ENCODE results near the gene IRF3. TPM values are rescaled to one million over a fixed set of nuclear protein-coding genes. Genes with fewer than 3 reads are reported as not detected.

The IRF3 gene
- total and polyA plus RNA-seq, 4 donors, result 52.8 to 97.3 (median 81.5) TPM

GRCh38 chr19:49710372-49710951 is 44.8 kb upstream of the IRF3 start:
- H3K27me3 ChIP-seq (ENCODE audit: control insufficient read depth in 3 of 3, insufficient read depth in 3 of 3, low read length in 2 of 3), result no peaks in the 10 kb centered on the region
- 94% methylated on average over 20 of the region's 20 CpGs for WGBS, 2 donors
- no peaks in the 10 kb centered on the region for H3K36me3 ChIP-seq (ENCODE audit: control insufficient read depth in 4 of 4, insufficient read depth in 4 of 4, low read length in 4 of 4)
- no peak overlapping the region for H3K9ac ChIP-seq (ENCODE audit: insufficient read depth in 1 of 2, low read length in 2 of 2)
- no peaks in the 10 kb centered on the region for H3K9me3 ChIP-seq (ENCODE audit: control insufficient read depth in 4 of 4, insufficient read depth in 3 of 4, low read length in 3 of 4)
- TF ChIP-seq, protein P1, sequence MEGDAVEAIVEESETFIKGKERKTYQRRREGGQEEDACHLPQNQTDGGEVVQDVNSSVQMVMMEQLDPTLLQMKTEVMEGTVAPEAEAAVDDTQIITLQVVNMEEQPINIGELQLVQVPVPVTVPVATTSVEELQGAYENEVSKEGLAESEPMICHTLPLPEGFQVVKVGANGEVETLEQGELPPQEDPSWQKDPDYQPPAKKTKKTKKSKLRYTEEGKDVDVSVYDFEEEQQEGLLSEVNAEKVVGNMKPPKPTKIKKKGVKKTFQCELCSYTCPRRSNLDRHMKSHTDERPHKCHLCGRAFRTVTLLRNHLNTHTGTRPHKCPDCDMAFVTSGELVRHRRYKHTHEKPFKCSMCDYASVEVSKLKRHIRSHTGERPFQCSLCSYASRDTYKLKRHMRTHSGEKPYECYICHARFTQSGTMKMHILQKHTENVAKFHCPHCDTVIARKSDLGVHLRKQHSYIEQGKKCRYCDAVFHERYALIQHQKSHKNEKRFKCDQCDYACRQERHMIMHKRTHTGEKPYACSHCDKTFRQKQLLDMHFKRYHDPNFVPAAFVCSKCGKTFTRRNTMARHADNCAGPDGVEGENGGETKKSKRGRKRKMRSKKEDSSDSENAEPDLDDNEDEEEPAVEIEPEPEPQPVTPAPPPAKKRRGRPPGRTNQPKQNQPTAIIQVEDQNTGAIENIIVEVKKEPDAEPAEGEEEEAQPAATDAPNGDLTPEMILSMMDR (IDR thresholded peaks at IDR 0.05; ENCODE audit: control extremely low read depth, extremely low read depth), result no peak
- DNase-seq (no peak), ATAC-seq (ENCODE audit: insufficient read depth, low FRiP score) (no peak)
- H3K4me3 ChIP-seq, result no peak overlapping the region
- H3K27ac ChIP-seq (ENCODE audit: low read depth in 1 of 2, low read length in 1 of 2), result no peak overlapping the region
- no peaks in the 10 kb centered on the region for H3K4me1 ChIP-seq (ENCODE audit: control insufficient read depth in 5 of 5, insufficient read depth in 5 of 5, low read length in 5 of 5)

DNA sequence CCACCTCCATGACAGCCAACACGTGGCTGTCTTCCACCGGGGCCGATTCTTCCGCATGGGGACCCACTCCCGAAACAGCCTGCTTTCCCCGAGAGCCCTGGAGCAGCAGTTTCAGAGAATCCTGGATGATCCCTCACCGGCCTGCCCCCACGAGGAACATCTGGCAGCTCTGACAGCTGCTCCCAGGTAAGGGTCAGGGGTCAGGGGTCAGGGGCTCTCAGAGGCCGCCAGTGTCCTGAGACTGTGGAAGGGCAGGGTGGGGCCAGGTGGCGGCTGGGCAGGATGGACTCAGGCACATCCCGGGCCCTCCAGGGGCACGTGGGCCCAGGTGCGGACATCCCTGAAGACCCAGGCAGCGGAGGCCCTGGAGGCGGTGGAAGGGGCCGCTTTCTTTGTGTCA is 40.3 kb upstream of the IRF3 start:
- DNase-seq (no peak), ATAC-seq (ENCODE audit: insufficient read depth, low FRiP score) (no peak)
- Histone ChIP-seq H3K27me3 (ENCODE audit: control insufficient read depth in 3 of 3, insufficient read depth in 3 of 3, low read length in 2 of 3) (no peaks in the 10 kb centered on the region), H3K9me3 (ENCODE audit: control insufficient read depth in 4 of 4, insufficient read depth in 3 of 4, low read length in 3 of 4) (no peaks in the 10 kb centered on the region), H3K4me3 (no peak overlapping the region), H3K36me3 (ENCODE audit: control insufficient read depth in 4 of 4, insufficient read depth in 4 of 4, low read length in 4 of 4) (peaks cover 0 to 5% (median 0%) of the 10 kb centered on the region in 4 donors), H3K4me1 (ENCODE audit: control insufficient read depth in 5 of 5, insufficient read depth in 5 of 5, low read length in 5 of 5) (no peaks in the 10 kb centered on the region), H3K9ac (ENCODE audit: insufficient read depth in 1 of 2, low read length in 2 of 2) (no peak overlapping the region), H3K27ac (ENCODE audit: low read depth in 1 of 2, low read length in 1 of 2) (no peak overlapping the region)
- WGBS, 2 donors, result 91 to 93% methylated on average over 16 of the region's 16 CpGs
- TF ChIP-seq, protein P1 (IDR thresholded peaks at IDR 0.05; ENCODE audit: control extremely low read depth, extremely low read depth), result no peak

DNA sequence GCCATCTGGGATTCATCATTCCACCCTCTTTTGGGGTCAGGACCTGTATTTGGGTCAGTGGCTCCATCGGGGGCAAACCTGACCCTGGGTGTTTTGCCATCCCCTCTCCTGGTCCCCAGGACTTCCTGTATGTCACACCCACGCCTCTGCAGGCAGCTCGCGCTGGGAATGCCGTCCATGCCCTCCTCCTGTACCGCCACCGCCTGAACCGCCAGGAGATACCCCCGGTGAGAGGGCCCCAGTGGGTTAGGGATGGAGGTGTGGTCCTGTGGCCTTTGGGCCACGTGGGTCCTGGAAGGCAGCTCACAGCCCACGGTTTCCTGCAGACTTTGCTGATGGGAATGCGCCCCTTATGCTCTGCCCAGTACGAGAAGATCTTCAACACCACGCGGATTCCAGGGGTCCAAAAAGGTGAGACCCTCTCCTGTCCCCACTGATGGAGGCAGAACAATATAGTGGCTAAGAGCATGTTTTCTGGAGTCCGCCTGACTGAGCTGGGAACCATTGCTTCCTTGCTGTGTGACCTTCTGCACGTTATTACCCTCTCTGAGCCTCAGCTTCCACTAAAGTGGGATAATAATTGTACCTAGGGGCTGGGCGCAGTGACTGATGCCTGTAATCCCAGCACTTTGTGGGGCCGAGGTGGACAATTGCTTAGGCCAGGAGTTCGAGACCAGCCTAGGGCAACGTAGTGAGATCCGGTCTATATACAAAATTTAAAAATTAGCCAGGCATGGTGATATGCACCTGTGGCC is 39.4 kb upstream of the IRF3 start:
- Histone ChIP-seq H3K4me3 (no peak overlapping the region), H3K27ac (ENCODE audit: low read depth in 1 of 2, low read length in 1 of 2) (no peak overlapping the region), H3K4me1 (ENCODE audit: control insufficient read depth in 5 of 5, insufficient read depth in 5 of 5, low read length in 5 of 5) (no peaks in the 10 kb centered on the region), H3K9me3 (ENCODE audit: control insufficient read depth in 4 of 4, insufficient read depth in 3 of 4, low read length in 3 of 4) (no peaks in the 10 kb centered on the region), H3K9ac (ENCODE audit: insufficient read depth in 1 of 2, low read length in 2 of 2) (no peak overlapping the region), H3K36me3 (ENCODE audit: control insufficient read depth in 4 of 4, insufficient read depth in 4 of 4, low read length in 4 of 4) (peaks cover 0 to 5% (median 0%) of the 10 kb centered on the region in 4 donors), H3K27me3 (ENCODE audit: control insufficient read depth in 3 of 3, insufficient read depth in 3 of 3, low read length in 2 of 3) (no peaks in the 10 kb centered on the region)
- TF ChIP-seq, protein P1 (IDR thresholded peaks at IDR 0.05; ENCODE audit: control extremely low read depth, extremely low read depth), result no peak
- ATAC-seq (ENCODE audit: insufficient read depth, low FRiP score), result no peak
- WGBS, 2 donors, result 88% methylated on average over 22 of the region's 22 CpGs
- no peak for DNase-seq
